K562 (cell line): ENCODE data around the gene VDAC2. TPM values are rescaled to one million over a fixed set of nuclear protein-coding genes. Genes with fewer than 3 reads are reported as not detected.

Experiments used
- ATAC-seq: fragments of 200-7000 bp; cut with Tn5 transposase; 3 replicates; pipeline ENCODE4 v1.9.1; 2020; ENCODE audit warnings: moderate library complexity
- BruUV-seq: library from RNA; stranded (reverse); fragments of 400-500 nt; replicated peaks from 2 replicates; lab custom pipeline; 2021; lab: Mats Ljungman, UMichigan
- CTCF ChIA-PET: fragments of 300-600 bp; formaldehyde crosslinking; extraction: SDS; loops from one replicate; lab custom pipeline; 2021; ENCODE audit warnings: low intra/inter-chr PET ratio; lab: Yijun Ruan, JAX
- POLR2A ChIA-PET: fragments of 300-600, 350-650 bp; sonication (Branson Sonifier 250); formaldehyde crosslinking; extraction: SDS; loops from one replicate; lab custom pipeline; 2021; ENCODE audit warnings: antibody characterized with exemption, inconsistent platforms; lab: Yijun Ruan, JAX
- DNase-seq, 4 experiments: peaks; one replicate each; pipeline versions ENCODE4 v3.0.0 to v3.0.0-alpha.2; 2011 to 2018; ENCODE audit warnings: low spot score in 3 of 4, mixed read lengths in 3 of 4; ENCODE audit errors: extremely low read depth in 1 of 4
- FAIRE-seq: peaks from 2 replicates; lab custom pipeline; 2011; peaks lifted over from hg19 to GRCh38; lab: Jason Lieb, UNC
- H2AFZ ChIP-seq: 2 replicates; pipeline ENCODE4 v1.6.0; 2011; ENCODE audit warnings: low read depth, low read length, control low read depth, inconsistent platforms
- H3K27ac ChIP-seq: fragments of 200-600 bp; 3 replicates; pipeline ENCODE4 v1.8.0; 2011; ENCODE audit warnings: low read depth, mild to moderate bottlenecking, control low read depth, inconsistent platforms, low read length, moderate library complexity, mixed read lengths; ENCODE audit errors: extremely low read depth
- H3K27me3 ChIP-seq, 2 experiments: fragments of 300-600 bp in 1 of 2; 2 replicates in 1 of 2; 3 replicates in 1 of 2; pipeline versions ENCODE4 v1.6.0 to v1.8.0; 2011; ENCODE audit warnings: inconsistent platforms in 2 of 2, low read length in 2 of 2, mild to moderate bottlenecking in 1 of 2, mixed read lengths in 1 of 2, moderate library complexity in 1 of 2; ENCODE audit not compliant: control insufficient read depth in 2 of 2, insufficient read depth in 2 of 2
- H3K36me3 ChIP-seq: fragments of 300-600 bp; 3 replicates; pipeline ENCODE4 v1.8.0; 2011; ENCODE audit warnings: mild to moderate bottlenecking, low read length, inconsistent platforms; ENCODE audit not compliant: control insufficient read depth, insufficient read depth
- H3K4me1 ChIP-seq, 2 experiments: fragments of 200-600 bp in 1 of 2; replicated peaks in 1 of 2; 2 replicates in 1 of 2; 3 replicates in 1 of 2; pipeline versions ENCODE4 v1.5.1 to v1.8.0; 2011; ENCODE audit warnings: inconsistent platforms in 2 of 2, low read length in 2 of 2, mild to moderate bottlenecking in 1 of 2, mixed read lengths in 1 of 2, moderate library complexity in 1 of 2; ENCODE audit not compliant: control insufficient read depth in 2 of 2, insufficient read depth in 2 of 2
- H3K4me2 ChIP-seq: 2 replicates; pipeline ENCODE4 v1.6.1; 2011; ENCODE audit warnings: low read length, control low read depth, inconsistent platforms, mixed read lengths; ENCODE audit not compliant: insufficient read depth
- H3K4me3 ChIP-seq: fragments of 200-600 bp; sonication (generic), shearing (Covaris generic); 2 replicates; pipeline ENCODE4 v1.5.1; 2016; ENCODE audit warnings: control low read depth, inconsistent platforms
- H3K79me2 ChIP-seq: fragments of 200-600 bp; 3 replicates; pipeline ENCODE4 v1.8.0; 2011; ENCODE audit warnings: low read length, inconsistent platforms; ENCODE audit not compliant: control insufficient read depth, insufficient read depth
- H3K9ac ChIP-seq, 2 experiments: 2 replicates each; pipeline versions ENCODE4 v1.6.0 to v1.6.1; 2011; ENCODE audit warnings: low read depth in 2 of 2, low read length in 2 of 2, control low read depth in 1 of 2, inconsistent platforms in 1 of 2, mild to moderate bottlenecking in 1 of 2, mixed read lengths in 1 of 2; ENCODE audit not compliant: insufficient read depth in 1 of 2
- H3K9me1 ChIP-seq: one replicate; pipeline ENCODE4 v1.6.0; 2011; ENCODE audit warnings: inconsistent platforms, mild to moderate bottlenecking, low read length, moderate library complexity; ENCODE audit not compliant: control insufficient read depth, insufficient read depth
- H3K9me3 ChIP-seq: replicated peaks from 2 replicates; pipeline ENCODE4 v1.5.1; 2011; ENCODE audit warnings: low read depth, low read length, inconsistent platforms; ENCODE audit not compliant: control insufficient read depth, insufficient read depth
- H4K20me1 ChIP-seq: replicated peaks from 2 replicates; pipeline ENCODE4 v1.6.1; 2011; ENCODE audit warnings: low read length, inconsistent platforms, mixed read lengths; ENCODE audit not compliant: control insufficient read depth, insufficient read depth
- FOXA3 ChIP-seq, 2 experiments: fragments of 450-650 bp in 1 of 2; sonication (generic) in 1 of 2; formaldehyde crosslinking; IDR thresholded peaks in 1 of 2; conservative IDR thresholded peaks in 1 of 2; 2 replicates each; pipeline versions ENCODE4 v1.4.0 to v1.8.0; 2020 to 2022; ENCODE audit warnings: mild to moderate bottlenecking in 2 of 2, missing genetic modification reagents in 1 of 2
- KDM1A ChIP-seq, 2 experiments: fragments of 450-650 bp; IDR thresholded peaks; 2 replicates each; pipeline ENCODE4 v1.6.1; 2016; ENCODE audit warnings: mild to moderate bottlenecking in 2 of 2
- KLF6 ChIP-seq: fragments of 250-450 bp; sonication (Bioruptor Pico); IDR thresholded peaks from 2 replicates; pipeline ENCODE4 v1.4.0; 2020; ENCODE audit warnings: mild to moderate bottlenecking, moderate library complexity, borderline replicate concordance
- RB1 ChIP-seq: fragments of 450-650 bp; IDR thresholded peaks from 2 replicates; pipeline ENCODE4 v1.6.1; 2017; ENCODE audit warnings: low read depth, mild to moderate bottlenecking
- RBM25 ChIP-seq: fragments of 200-400 bp; formaldehyde crosslinking; IDR thresholded peaks from 2 replicates; pipeline ENCODE4 v1.6.1; 2018; ENCODE audit warnings: low read length, low read depth, moderate library complexity; ENCODE audit not compliant: severe bottlenecking
- ZNF121 ChIP-seq: sonication (generic); formaldehyde crosslinking; conservative IDR thresholded peaks from 2 replicates; pipeline ENCODE4 v1.8.0; 2022; ENCODE audit warnings: missing genetic modification reagents
- WGBS: fragments of 100-300 bp; shearing (Covaris generic); methylation state at CpG from one replicate; pipeline ENCODE4 v1.1.6; 2016; ENCODE audit warnings: low coverage, mixed read lengths; ENCODE audit not compliant: insufficient coverage; ENCODE audit errors: missing lambda C conversion rate; 5-methylcytosine and 5-hydroxymethylcytosine counted together
- in situ Hi-C: fragments of 300-500 bp; cut with MboI; formaldehyde crosslinking; loops from 4 replicates; pipeline ENCODE4 v1.15.0; 2018; ENCODE audit warnings: inconsistent platforms, mixed read lengths
- intact Hi-C: fragments of 100-400 bp; cut with micrococcal nuclease; formaldehyde crosslinking; loops from 2 replicates; pipeline ENCODE4 v1.14.2; 2022
- polyA plus RNA-seq, 8 experiments: library from polyadenylated mRNA; depleted of rRNA in 4 of 8; stranded (reverse) in 5 of 8; unstranded in 3 of 8; fragments of >200 nt; fragmentation: Nextera tagmentation in 2 of 8; fragmentation: Illumina TruSeq in 1 of 8; extraction: Ambion mirVana in 2 of 8; extraction: Trizol in 1 of 8; gene quantifications; 2 replicates each; pipeline versions ENCODE4 v1.2.1 to v1.2.3, GENCODE V29; 2011 to 2014; ENCODE audit warnings: inconsistent platforms in 1 of 8, missing spikeins in 1 of 8
- total RNA-seq, 7 experiments: library from RNA; depleted of rRNA in 6 of 7; stranded (reverse); fragments of >200 nt in 6 of 7; fragmentation: Illumina TruSeq in 2 of 7; extraction: Trizol in 2 of 7; gene quantifications; 2 replicates each; pipeline versions ENCODE4 v1.2.1 to v1.2.3, GENCODE V29; 2011 to 2021; ENCODE audit warnings: low replicate concordance in 1 of 7

VDAC2 gene
- total and polyA plus RNA-seq, 9 of the 15 experiments (the other 6 are each of a cell fraction or from before 2014, with no cell fraction given), result 139 to 450 (median 250) TPM

DNA sequence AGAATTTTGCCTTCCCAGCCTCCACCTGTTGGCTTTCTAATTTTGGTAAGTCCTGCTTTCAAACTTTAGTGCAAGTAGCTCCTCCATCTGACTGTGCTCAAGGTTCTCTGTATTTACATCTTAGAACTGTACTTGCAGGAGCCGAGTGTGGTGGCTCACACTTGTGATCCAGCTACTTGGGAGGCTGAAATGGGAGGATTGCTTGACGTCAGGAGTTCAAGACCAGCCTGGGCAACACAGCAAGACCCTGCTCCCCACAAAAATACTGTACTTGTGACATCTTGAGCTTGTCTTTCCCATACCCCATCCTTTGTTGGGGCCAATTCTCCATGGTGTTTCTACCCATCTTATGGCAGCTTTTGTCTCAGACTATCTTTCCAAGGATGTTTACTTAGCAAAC, 4.7 kb upstream of the VDAC2 start:
- no TSS peak for BruUV-seq
- Histone ChIP-seq H3K4me2 (no peak overlapping the region), H2AFZ (no peak overlapping the region), H3K9me1 (no peaks in the 10 kb centered on the region), H3K27me3 (no peaks in the 10 kb centered on the region), H3K4me3 (no peak overlapping the region), H3K9ac (no peak overlapping the region), H3K27ac (no peak overlapping the region), H4K20me1 (0 out of 2 replicates have a peak, but pooled peaks cover under 1% of the 10 kb centered on the region), H3K79me2 (peaks cover 5% of the 10 kb centered on the region), H3K36me3 (no peaks in the 10 kb centered on the region; the same call in 2 of the 3 replicates), H3K4me1 (peaks cover 32 to 41% of the 10 kb centered on the region in 2 experiments), H3K9me3 (no peaks in the 10 kb centered on the region)
- 55% methylated on average over 2 of the region's 2 CpGs for WGBS
- CTCF ChIA-PET, result no interaction called here
- in situ Hi-C loops (no loop called here), intact Hi-C loops (no loop called here)
- POLR2A ChIA-PET, result interaction anchor here (0.7 to 8.9 kb wide), 10 partner anchors 10 to 1463 kb away, joined by 3 to 74 read pairs (median 3); no protein-coding TSS in a partner anchor
- no peak for DNase-seq
- ATAC-seq, result no peak
- TF ChIP-seq KLF6 (CRISPR knock-in tag) (no peak), RB1 (no peak), KDM1A (IDR thresholded peaks at IDR 0.05) (0 out of 4 replicates have a peak, but pooled peaks of 1 of the 2 experiments have one; percentile 18), RBM25 (peak; percentile 61), FOXA3 (CRISPR knock-in tag; conservative IDR thresholded peaks at IDR 0.05 in 1 of 2, IDR thresholded peaks at IDR 0.05 in 1 of 2) (peak in 1 of 2 experiments; percentile 69; a peak in 2 of 4 replicates), ZNF121 (CRISPR knock-in tag) (peak; percentile 87)
- FAIRE-seq, result no peak
